CD8-positive, alpha-beta memory T cell (primary cell): Measurements from ENCODE around the gene ARID3A. TPM values are rescaled to one million over a fixed set of nuclear protein-coding genes. Genes with fewer than 3 reads are reported as not detected.

ENCODE experiments used
- CTCF ChIA-PET: fragments of 350-600 bp; sonication (Branson Sonifier 250); formaldehyde crosslinking; loops from one replicate; lab custom pipeline; 2021; ENCODE audit warnings: antibody characterized with exemption; lab: Charles Lee
- POLR2A ChIA-PET: fragments of 350-600 bp; sonication (Branson Sonifier 250); formaldehyde crosslinking; loops from one replicate; lab custom pipeline; 2021; ENCODE audit warnings: antibody characterized with exemption; lab: Charles Lee
- DNase-seq, 5 donors: peaks; one replicate each; pipeline versions ENCODE4 v3.0.0 to v3.0.0-alpha.2; 2020 to 2022; ENCODE audit warnings: mixed read lengths in 1 of 5
- H3K27ac ChIP-seq: one replicate; pipeline ENCODE4 v1.7.0; 2013; ENCODE audit warnings: low read depth, mild to moderate bottlenecking, low read length, moderate library complexity
- H3K27me3 ChIP-seq: 2 replicates; pipeline ENCODE4 v1.7.0; 2013; ENCODE audit warnings: low read length, mild to moderate bottlenecking; ENCODE audit not compliant: insufficient read depth, poor library complexity, severe bottlenecking
- H3K36me3 ChIP-seq: 2 replicates; pipeline ENCODE4 v1.7.0; 2013; ENCODE audit warnings: mild to moderate bottlenecking, low read length, moderate library complexity; ENCODE audit not compliant: insufficient read depth
- H3K4me1 ChIP-seq: 2 replicates; pipeline ENCODE4 v1.7.0; 2013; ENCODE audit warnings: mild to moderate bottlenecking, low read length, moderate library complexity; ENCODE audit not compliant: insufficient read depth
- H3K4me3 ChIP-seq: 2 replicates; pipeline ENCODE4 v1.7.0; 2013; ENCODE audit warnings: mild to moderate bottlenecking, low read length
- H3K9me3 ChIP-seq: 2 replicates; pipeline ENCODE4 v1.7.0; 2013; ENCODE audit warnings: mild to moderate bottlenecking, low read length
- H3K27ac Mint-ChIP-seq, 8 donors: one replicate each; pipeline ENCODE4 v1.8.0; 2020 to 2021; ENCODE audit warnings: mixed read lengths in 8 of 8, mild to moderate bottlenecking in 6 of 8, inconsistent platforms in 3 of 8, moderate library complexity in 3 of 8
- H3K27me3 Mint-ChIP-seq, 2 donors: one replicate each; pipeline ENCODE4 v1.8.0; 2020 to 2021; ENCODE audit warnings: mixed read lengths in 2 of 2, mild to moderate bottlenecking in 1 of 2, moderate library complexity in 1 of 2
- H3K36me3 Mint-ChIP-seq, 3 donors: one replicate each; pipeline ENCODE4 v1.8.0; 2020 to 2021; ENCODE audit warnings: mixed read lengths in 3 of 3, inconsistent platforms in 1 of 3, mild to moderate bottlenecking in 1 of 3
- H3K4me1 Mint-ChIP-seq, 3 donors: one replicate each; pipeline ENCODE4 v1.8.0; 2020 to 2021; ENCODE audit warnings: mixed read lengths in 3 of 3, inconsistent platforms in 1 of 3, mild to moderate bottlenecking in 1 of 3
- H3K4me3 Mint-ChIP-seq, 7 donors: one replicate each; pipeline ENCODE4 v1.8.0; 2020 to 2021; ENCODE audit warnings: mixed read lengths in 7 of 7, mild to moderate bottlenecking in 6 of 7, moderate library complexity in 4 of 7, inconsistent platforms in 2 of 7
- H3K9me3 Mint-ChIP-seq, 5 donors: one replicate each; pipeline ENCODE4 v1.8.0; 2020 to 2022; ENCODE audit warnings: mixed read lengths in 5 of 5, mild to moderate bottlenecking in 3 of 5, moderate library complexity in 2 of 5, inconsistent platforms in 1 of 5
- polyA plus RNA-seq: library from polyadenylated mRNA; unstranded; fragments of 300-500 nt; fragmentation: Illumina TruSeq; gene quantifications from one replicate; pipeline ENCODE4 v1.2.3, GENCODE V29; 2021
- total RNA-seq, 2 experiments: library from RNA; stranded (reverse); gene quantifications; one replicate each; pipeline ENCODE4 v1.2.3, GENCODE V29; 2021

ARID3A gene
- total and polyA plus RNA-seq, 3 experiments from 2014 or later: 0.49 to 15.9 (median 12.8) TPM

GRCh38 chr19:1011831-1012333 lies 86.0 kb downstream of the ARID3A start:
- H3K4me3 Mint-ChIP-seq: no peak overlapping the region
- no peaks in the 10 kb centered on the region for H3K36me3 ChIP-seq
- H3K27ac ChIP-seq: no peak overlapping the region
- H3K36me3 Mint-ChIP-seq: peaks cover 0 to 36% (median 0%) of the 10 kb centered on the region in 3 donors
- ChIA-PET POLR2A (no interaction called here), CTCF (no interaction called here)
- peaks cover 2 to 18% (median 5%) of the 10 kb centered on the region in 3 donors for H3K4me1 Mint-ChIP-seq
- H3K4me3 ChIP-seq: no peak overlapping the region
- no peak for DNase-seq
- H3K27ac Mint-ChIP-seq: no peak overlapping the region
- H3K9me3 ChIP-seq: no peaks in the 10 kb centered on the region
- no peaks in the 10 kb centered on the region for H3K27me3 ChIP-seq
- no peaks in the 10 kb centered on the region for H3K9me3 Mint-ChIP-seq
- H3K4me1 ChIP-seq: peaks cover 13% of the 10 kb centered on the region
- no peaks in the 10 kb centered on the region for H3K27me3 Mint-ChIP-seq

GRCh38 chr19:1012334-1012733 lies 86.5 kb downstream of the ARID3A start:
- Histone ChIP-seq H3K4me1 (peaks cover 17% of the 10 kb centered on the region), H3K9me3 (no peaks in the 10 kb centered on the region), H3K4me3 (no peak overlapping the region), H3K27ac (no peak overlapping the region), H3K27me3 (no peaks in the 10 kb centered on the region), H3K36me3 (no peaks in the 10 kb centered on the region)
- peaks cover 6 to 22% (median 9%) of the 10 kb centered on the region in 3 donors for H3K4me1 Mint-ChIP-seq
- H3K27me3 Mint-ChIP-seq: no peaks in the 10 kb centered on the region
- H3K36me3 Mint-ChIP-seq: peaks cover 0 to 37% (median 0%) of the 10 kb centered on the region in 3 donors
- DNase-seq: no peak
- ChIA-PET POLR2A (interaction anchor here (1.1 kb wide), 1 partner anchor 15 kb away, joined by 3 read pairs; no protein-coding TSS in a partner anchor), CTCF (no interaction called here)
- H3K27ac Mint-ChIP-seq: no peak overlapping the region
- no peak overlapping the region for H3K4me3 Mint-ChIP-seq
- no peaks in the 10 kb centered on the region for H3K9me3 Mint-ChIP-seq

- ChIA-PET POLR2A (interaction anchor here (1.0 to 1.1 kb wide), 2 partner anchors 8 to 14 kb away, joined by 3 read pairs; partner anchors contain the start of gene RNU6-2), CTCF (no interaction called here)
- H3K4me1 ChIP-seq: peaks cover 26% of the 10 kb centered on the region
- DNase-seq: no peak
- Mint-ChIP-seq H3K9me3 (no peaks in the 10 kb centered on the region), H3K4me1 (peaks cover 14 to 31% (median 15%) of the 10 kb centered on the region in 3 donors), H3K36me3 (peaks cover 0 to 38% (median 0%) of the 10 kb centered on the region in 3 donors), H3K27ac (peak overlapping the region in 1 of 8 donors; percentile 39), H3K4me3 (no peak overlapping the region), H3K27me3 (no peaks in the 10 kb centered on the region)
- H3K27me3 ChIP-seq: no peaks in the 10 kb centered on the region
- no peak overlapping the region for H3K27ac ChIP-seq
- H3K4me3 ChIP-seq: no peak overlapping the region
- peaks cover 5% of the 10 kb centered on the region for H3K36me3 ChIP-seq
- H3K9me3 ChIP-seq: no peaks in the 10 kb centered on the region
Measured at GRCh38 chr19:1013218-1013617, 87.4 kb downstream of the ARID3A start.

GRCh38 chr19:1014161-1015060 lies 88.6 kb downstream of the ARID3A start:
- no peak for DNase-seq
- ChIA-PET CTCF (no interaction called here), POLR2A (interaction anchor here (0.6 to 1.2 kb wide), 3 partner anchors 18 to 42 kb away, joined by 3 to 5 read pairs (median 3); partner anchors contain the start of gene WDR18)
- Histone ChIP-seq H3K36me3 (peaks cover 5% of the 10 kb centered on the region), H3K4me1 (peaks cover 38% of the 10 kb centered on the region), H3K27me3 (no peaks in the 10 kb centered on the region), H3K27ac (no peak overlapping the region), H3K9me3 (no peaks in the 10 kb centered on the region), H3K4me3 (no peak overlapping the region)
- H3K27ac Mint-ChIP-seq: peak overlapping the region in 1 of 8 donors; percentile 71
- H3K4me1 Mint-ChIP-seq: peaks cover 16 to 43% (median 24%) of the 10 kb centered on the region in 3 donors
- peaks cover 0 to 39% (median 0%) of the 10 kb centered on the region in 3 donors for H3K36me3 Mint-ChIP-seq
- H3K4me3 Mint-ChIP-seq: no peak overlapping the region
- no peaks in the 10 kb centered on the region for H3K27me3 Mint-ChIP-seq
- no peaks in the 10 kb centered on the region for H3K9me3 Mint-ChIP-seq

- H3K4me3 Mint-ChIP-seq: no peak overlapping the region
- peaks cover 0 to 39% (median 0%) of the 10 kb centered on the region in 3 donors for H3K36me3 Mint-ChIP-seq
- H3K27ac ChIP-seq: no peak overlapping the region
- no peaks in the 10 kb centered on the region for H3K27me3 ChIP-seq
- H3K4me1 Mint-ChIP-seq: peaks cover 18 to 51% (median 30%) of the 10 kb centered on the region in 3 donors
- H3K9me3 Mint-ChIP-seq: no peaks in the 10 kb centered on the region
- H3K4me3 ChIP-seq: no peak overlapping the region
- no peak for DNase-seq
- peak overlapping the region in 4 of 8 donors; percentile 17 to 54 (median 42) for H3K27ac Mint-ChIP-seq
- H3K9me3 ChIP-seq: no peaks in the 10 kb centered on the region
- POLR2A ChIA-PET: interaction anchor here (1.0 to 1.2 kb wide), 2 partner anchors 19 to 31 kb away, joined by 3 read pairs; partner anchors contain the start of gene WDR18
- CTCF ChIA-PET: interaction anchor here (0.7 to 1.4 kb wide), 2 partner anchors 8 to 14 kb away, joined by 3 read pairs; no protein-coding TSS in a partner anchor
- H3K27me3 Mint-ChIP-seq: no peaks in the 10 kb centered on the region
- H3K36me3 ChIP-seq: peaks cover 5% of the 10 kb centered on the region
- peaks cover 46% of the 10 kb centered on the region for H3K4me1 ChIP-seq
Measured at GRCh38 chr19:1015061-1015781, 89.4 kb downstream of the ARID3A start.

GRCh38 chr19:1015782-1016646 lies 90.2 kb downstream of the ARID3A start:
- CTCF ChIA-PET: interaction anchor here (0.5 to 1.4 kb wide), 4 partner anchors 9 to 245 kb away, joined by 3 read pairs; no protein-coding TSS in a partner anchor
- H3K27me3 Mint-ChIP-seq: peaks cover 0 to under 1% of the 10 kb centered on the region in 2 donors
- peaks cover 0 to 38% (median 0%) of the 10 kb centered on the region in 3 donors for H3K36me3 Mint-ChIP-seq
- peak overlapping the region in 4 of 8 donors; percentile 17 to 87 (median 60) for H3K27ac Mint-ChIP-seq
- Histone ChIP-seq H3K36me3 (peaks cover 5% of the 10 kb centered on the region), H3K27me3 (no peaks in the 10 kb centered on the region), H3K4me1 (peaks cover 46% of the 10 kb centered on the region), H3K4me3 (no peak overlapping the region), H3K27ac (no peak overlapping the region), H3K9me3 (no peaks in the 10 kb centered on the region)
- H3K9me3 Mint-ChIP-seq: peaks cover 0 to under 1% (median 0%) of the 10 kb centered on the region in 5 donors
- peaks cover 18 to 52% (median 30%) of the 10 kb centered on the region in 3 donors for H3K4me1 Mint-ChIP-seq
- no peak for DNase-seq
- POLR2A ChIA-PET: interaction anchor here (1.5 kb wide), 1 partner anchor 14 kb away, joined by 5 read pairs; no protein-coding TSS in a partner anchor
- peak overlapping the region in 3 of 7 donors; percentile 44 to 81 (median 50) for H3K4me3 Mint-ChIP-seq
